Thyroid gland (tissue), 4 donors: ENCODE data around the gene KRT6B. TPM values are rescaled to one million over a fixed set of nuclear protein-coding genes. Genes with fewer than 3 reads are reported as not detected.

Experiments
- DNase-seq, 2 donors: peaks; one replicate each; pipeline ENCODE4 v3.0.0-alpha.2; 2019
- H3K27ac ChIP-seq, 3 donors: fragments of 200-600 bp; sonication (generic); 1 replicate in 2 of 3; 2 replicates in 1 of 3; pipeline ENCODE4 v1.5.1; 2016 to 2019; ENCODE audit warnings: mild to moderate bottlenecking in 1 of 3, moderate library complexity in 1 of 3
- H3K27me3 ChIP-seq: fragments of 200-600 bp; sonication (generic); one replicate; pipeline ENCODE4 v1.5.1; 2019
- H3K36me3 ChIP-seq, 2 donors: fragments of 200-600 bp; sonication (generic); one replicate each; pipeline ENCODE4 v1.5.1; 2016 to 2019
- H3K4me1 ChIP-seq, 2 donors: fragments of 200-600 bp; sonication (generic); one replicate each; pipeline ENCODE4 v1.5.1; 2017 to 2019
- H3K4me3 ChIP-seq, 3 donors: fragments of 200-600 bp; sonication (generic); replicated peaks in 1 of 3; 1 replicate in 2 of 3; 2 replicates in 1 of 3; pipeline ENCODE4 v1.5.1; 2016; ENCODE audit warnings: mild to moderate bottlenecking in 1 of 3
- H3K9me3 ChIP-seq: fragments of 200-600 bp; sonication (generic); one replicate; pipeline ENCODE4 v1.5.1; 2017
- POLR2A ChIP-seq, 2 donors: fragments of 450-650 bp; IDR thresholded peaks; one replicate each; pipeline ENCODE4 v1.6.1; 2017; ENCODE audit warnings: antibody characterized with exemption in 2 of 2, mild to moderate bottlenecking in 2 of 2, moderate library complexity in 1 of 2
- WGBS, 2 donors: methylation state at CpG; one replicate each; pipeline ENCODE4 v1.1.5; 2017; 5-methylcytosine and 5-hydroxymethylcytosine counted together
- intact Hi-C: fragments of 100-400 bp; cut with DNase I; formaldehyde crosslinking; loops from one replicate; pipeline ENCODE4 v1.15.1; 2023
- total RNA-seq, 4 donors: library from RNA; depleted of rRNA; stranded (reverse); fragments of >200 nt; gene quantifications; one replicate each; pipeline ENCODE4 v1.2.3, GENCODE V29; 2016
- TF ChIP-seq, protein P1 (sequence below), 6 experiments: fragments of 200-600 bp in 3 of 6; fragments of 450-650 bp in 3 of 6; sonication (generic) in 3 of 6; IDR thresholded peaks; one replicate each; pipeline ENCODE4 v1.5.1; 2016 to 2019; ENCODE audit warnings: antibody characterized with exemption in 6 of 6, mild to moderate bottlenecking in 2 of 6, inconsistent platforms in 1 of 6, moderate library complexity in 1 of 6

KRT6B gene
- total RNA-seq, 4 donors from 2014 or later, result not detected

- no peak for TF ChIP-seq POLR2A (IDR thresholded peaks at IDR 0.05)
- TF ChIP-seq, protein P1, sequence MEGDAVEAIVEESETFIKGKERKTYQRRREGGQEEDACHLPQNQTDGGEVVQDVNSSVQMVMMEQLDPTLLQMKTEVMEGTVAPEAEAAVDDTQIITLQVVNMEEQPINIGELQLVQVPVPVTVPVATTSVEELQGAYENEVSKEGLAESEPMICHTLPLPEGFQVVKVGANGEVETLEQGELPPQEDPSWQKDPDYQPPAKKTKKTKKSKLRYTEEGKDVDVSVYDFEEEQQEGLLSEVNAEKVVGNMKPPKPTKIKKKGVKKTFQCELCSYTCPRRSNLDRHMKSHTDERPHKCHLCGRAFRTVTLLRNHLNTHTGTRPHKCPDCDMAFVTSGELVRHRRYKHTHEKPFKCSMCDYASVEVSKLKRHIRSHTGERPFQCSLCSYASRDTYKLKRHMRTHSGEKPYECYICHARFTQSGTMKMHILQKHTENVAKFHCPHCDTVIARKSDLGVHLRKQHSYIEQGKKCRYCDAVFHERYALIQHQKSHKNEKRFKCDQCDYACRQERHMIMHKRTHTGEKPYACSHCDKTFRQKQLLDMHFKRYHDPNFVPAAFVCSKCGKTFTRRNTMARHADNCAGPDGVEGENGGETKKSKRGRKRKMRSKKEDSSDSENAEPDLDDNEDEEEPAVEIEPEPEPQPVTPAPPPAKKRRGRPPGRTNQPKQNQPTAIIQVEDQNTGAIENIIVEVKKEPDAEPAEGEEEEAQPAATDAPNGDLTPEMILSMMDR (IDR thresholded peaks at IDR 0.05), result no peak
- Histone ChIP-seq H3K4me1 (no peaks in the 10 kb centered on the region), H3K36me3 (no peaks in the 10 kb centered on the region), H3K4me3 (no peak overlapping the region), H3K27ac (no peak overlapping the region), H3K27me3 (no peaks in the 10 kb centered on the region), H3K9me3 (no peaks in the 10 kb centered on the region)
- 67 to 72% methylated on average over 9 of the region's 9 CpGs for WGBS, 2 donors
- intact Hi-C loops, result no loop called here
- DNase-seq, result no peak
Observed at GRCh38 chr12:52436828-52437474, 15.0 kb downstream of the KRT6B start.

DNA sequence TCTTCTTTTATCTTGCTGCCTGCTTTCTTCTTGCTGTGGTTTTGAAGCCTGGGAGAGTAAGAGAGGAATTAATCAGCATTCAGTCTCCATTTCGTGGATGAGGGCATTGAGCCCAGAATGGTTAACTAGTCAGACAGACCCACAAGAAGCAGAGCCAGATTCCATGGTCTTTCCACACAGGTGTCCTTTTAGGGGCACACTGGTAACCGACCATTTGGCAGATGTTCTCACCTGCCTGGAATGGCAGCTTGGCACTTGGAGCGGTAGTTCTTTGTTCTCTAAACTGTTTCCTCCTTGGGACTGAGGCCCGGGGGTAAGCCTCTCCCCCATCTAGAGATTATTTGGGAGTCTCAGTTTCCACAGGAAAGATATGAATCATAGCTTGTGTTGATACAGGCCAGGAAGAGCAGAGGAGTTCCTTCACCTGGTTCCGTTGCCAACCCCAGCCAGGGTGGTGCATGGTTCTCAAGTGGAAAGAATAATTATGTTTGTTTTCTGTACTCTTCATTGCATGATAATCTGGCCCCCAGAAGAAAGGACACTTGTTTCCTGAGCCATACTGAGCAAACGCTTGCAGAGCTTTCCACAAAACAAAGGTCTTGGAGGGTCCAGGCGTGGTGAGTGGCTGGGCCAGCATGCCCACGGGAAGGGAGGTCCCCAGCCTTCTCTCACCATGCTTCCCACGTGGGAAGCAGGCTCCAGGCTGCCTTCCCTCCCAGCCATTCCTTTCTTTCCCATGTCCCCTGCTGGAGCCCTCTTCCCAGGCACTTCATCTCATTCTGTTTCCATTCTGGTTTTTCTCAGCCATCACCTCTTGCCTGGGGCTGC lies 15.7 kb downstream of the KRT6B start:
- TF ChIP-seq, protein P1 (IDR thresholded peaks at IDR 0.05), result no peak
- no peak for TF ChIP-seq POLR2A (IDR thresholded peaks at IDR 0.05)
- H3K27ac ChIP-seq, result no peak overlapping the region
- 77 to 78% methylated on average over 8 to 9 of the region's 9 CpGs for WGBS, 2 donors
- H3K4me3 ChIP-seq, result no peak overlapping the region
- H3K27me3 ChIP-seq, result no peaks in the 10 kb centered on the region
- intact Hi-C loops, result no loop called here
- no peaks in the 10 kb centered on the region for H3K36me3 ChIP-seq
- DNase-seq, result no peak
- no peaks in the 10 kb centered on the region for H3K4me1 ChIP-seq
- no peaks in the 10 kb centered on the region for H3K9me3 ChIP-seq

DNA sequence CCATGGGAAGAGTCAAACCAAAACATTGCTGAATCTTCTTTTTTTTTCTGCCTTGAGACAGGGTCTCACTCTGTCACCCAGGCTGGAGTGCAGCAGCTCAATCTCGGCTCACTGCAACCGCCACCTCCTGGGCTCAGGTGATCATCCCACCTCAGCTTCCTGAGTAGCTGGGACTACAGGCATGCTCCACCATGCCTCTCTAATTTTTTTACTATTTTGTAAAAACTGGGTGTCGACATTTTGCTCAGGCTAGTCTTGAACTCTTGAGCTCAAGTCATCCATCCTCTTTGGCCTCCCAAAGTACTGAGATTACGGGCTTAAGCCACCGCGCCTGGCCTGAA lies 16.3 kb downstream of the KRT6B start:
- Histone ChIP-seq H3K9me3 (no peaks in the 10 kb centered on the region), H3K27ac (no peak overlapping the region), H3K4me3 (no peak overlapping the region), H3K27me3 (no peaks in the 10 kb centered on the region), H3K4me1 (no peaks in the 10 kb centered on the region), H3K36me3 (no peaks in the 10 kb centered on the region)
- intact Hi-C loops, result no loop called here
- TF ChIP-seq, protein P1 (IDR thresholded peaks at IDR 0.05), result no peak
- TF ChIP-seq POLR2A (IDR thresholded peaks at IDR 0.05), result no peak
- DNase-seq, result no peak
- WGBS, 2 donors, result 86 to 96% methylated on average over 6 of the region's 6 CpGs

DNA sequence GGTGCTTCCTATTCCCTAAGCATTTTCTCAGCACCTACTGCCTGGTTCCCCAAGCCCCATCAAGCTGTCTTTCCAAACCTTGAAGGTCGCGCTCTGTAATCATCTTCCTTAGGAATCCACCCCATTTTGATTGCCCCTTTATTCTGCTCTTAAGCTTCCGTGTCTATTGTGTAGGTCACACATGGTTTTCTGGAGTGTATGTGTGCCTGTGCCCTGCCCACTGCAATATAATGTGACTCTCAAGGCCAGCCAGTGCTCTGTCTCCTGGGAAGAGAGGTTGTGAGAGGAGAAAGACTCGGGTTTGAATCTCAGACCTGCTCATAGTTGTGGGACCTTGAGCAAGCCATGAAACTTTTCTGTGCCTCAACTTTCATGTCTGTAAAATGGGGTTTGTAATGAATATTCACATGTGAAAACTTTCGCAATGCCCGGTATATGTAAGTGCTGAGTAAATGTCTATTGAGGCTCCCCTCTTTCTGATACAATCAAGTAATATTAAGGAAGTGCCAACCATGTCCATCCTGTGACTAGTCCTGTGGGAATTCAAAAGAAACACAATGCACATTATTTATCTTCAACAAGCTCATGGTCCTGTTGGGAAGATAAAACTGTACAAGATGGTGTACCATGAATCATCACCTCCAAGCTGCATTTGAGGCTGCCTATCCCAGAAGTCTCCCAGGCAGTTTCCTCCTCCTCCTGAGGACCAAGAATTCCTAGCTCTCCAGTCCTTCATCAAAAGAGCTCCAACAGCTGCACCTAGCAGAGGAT lies 17.0 kb downstream of the KRT6B start:
- no peaks in the 10 kb centered on the region for H3K4me1 ChIP-seq
- H3K4me3 ChIP-seq, result no peak overlapping the region
- H3K36me3 ChIP-seq, result no peaks in the 10 kb centered on the region
- H3K9me3 ChIP-seq, result no peaks in the 10 kb centered on the region
- H3K27me3 ChIP-seq, result no peaks in the 10 kb centered on the region
- H3K27ac ChIP-seq, result no peak overlapping the region
- 92 to 95% methylated on average over 6 of the region's 6 CpGs for WGBS, 2 donors
- no peak for TF ChIP-seq POLR2A (IDR thresholded peaks at IDR 0.05)
- TF ChIP-seq, protein P1 (IDR thresholded peaks at IDR 0.05), result no peak
- no peak for DNase-seq
- intact Hi-C loops, result no loop called here
